Measurements from ENCODE around the gene WDR37.
"Not testable (repeated sequence)": the region's sequence is repeated elsewhere in the genome, so short reads cannot be mapped to it uniquely, and the experiment has no call there.

The WDR37 gene

GRCh38 chr10:1043532-1043995, 12.6 kb upstream of the WDR37 start:
- DNase-seq = no peak

- no peak for DNase-seq
These were observed 12.0 kb upstream of the WDR37 start for GRCh38 chr10:1044146-1044545.

GRCh38 chr10:1044964-1045363, 11.2 kb upstream of the WDR37 start:
- DNase-seq = no peak

- DNase-seq = no peak
These were observed 10.8 kb upstream of the WDR37 start for GRCh38 chr10:1045415-1045814.

- no peak for DNase-seq
These were observed 8.2 kb upstream of the WDR37 start for GRCh38 chr10:1047937-1048336.

GRCh38 chr10:1048349-1048731, 7.8 kb upstream of the WDR37 start:
- no peak for DNase-seq

GRCh38 chr10:1048732-1049424, 7.3 kb upstream of the WDR37 start, which contains the start of gene IDI1:
IDI1 (minus strand) TSS chr10:1049119; CDS start chr10:1049003, 116 bp downstream.
- peak; percentile 99 for DNase-seq

- no peak for DNase-seq
These were observed 6.7 kb upstream of the WDR37 start for GRCh38 chr10:1049425-1049958.

GRCh38 chr10:1050145-1050544, 6.0 kb upstream of the WDR37 start:
- no peak for DNase-seq

- DNase-seq = no peak
These were observed 5.6 kb upstream of the WDR37 start for GRCh38 chr10:1050554-1050953.

- DNase-seq = no peak
These were observed 1.5 kb upstream of the WDR37 start for GRCh38 chr10:1054684-1055083.

GRCh38 chr10:1057106-1057657, 997 bp downstream of the WDR37 start:
- DNase-seq = no peak

GRCh38 chr10:1058017-1058416, 1.8 kb downstream of the WDR37 start:
- DNase-seq = no peak

- no peak for DNase-seq
These were observed 3.7 kb downstream of the WDR37 start for GRCh38 chr10:1059902-1060301.

GRCh38 chr10:1061930-1062774, 6.0 kb downstream of the WDR37 start:
- DNase-seq = no peak

GRCh38 chr10:1063232-1063865, 7.2 kb downstream of the WDR37 start:
- no peak for DNase-seq

- DNase-seq = no peak
These were observed 8.7 kb downstream of the WDR37 start for GRCh38 chr10:1064964-1065247.

GRCh38 chr10:1066734-1067133, 10.5 kb downstream of the WDR37 start:
- not testable (repeated sequence) for DNase-seq

- no peak for DNase-seq
These were observed 12.5 kb downstream of the WDR37 start for GRCh38 chr10:1068380-1069361.

- no peak for DNase-seq
These were observed 14.7 kb downstream of the WDR37 start for GRCh38 chr10:1070919-1071318.

GRCh38 chr10:1074052-1074747, 18.0 kb downstream of the WDR37 start:
- DNase-seq = no peak

All from right hindlimb (tissue), 1 donor.